Liver (tissue), 9 donors: Measurements from ENCODE around the gene APPBP2. TPM values are rescaled to one million over a fixed set of nuclear protein-coding genes. Genes with fewer than 3 reads are reported as not detected.

Source experiments
- DNase-seq: peaks from one replicate; pipeline ENCODE4 v3.0.0-alpha.2; 2017; ENCODE audit warnings: low spot score
- H3K27ac ChIP-seq, 2 donors: one replicate each; pipeline ENCODE4 v1.7.0; 2013; ENCODE audit warnings: inconsistent platforms in 2 of 2, low read length in 2 of 2, control low read depth in 1 of 2, low read depth in 1 of 2, mild to moderate bottlenecking in 1 of 2
- H3K27me3 ChIP-seq, 4 donors: one replicate each; pipeline versions ENCODE4 v1.6.1 to v1.7.0; 2013; ENCODE audit warnings: low read length in 3 of 4, inconsistent platforms in 1 of 4, mild to moderate bottlenecking in 1 of 4, moderate library complexity in 1 of 4; ENCODE audit not compliant: control insufficient read depth in 4 of 4, insufficient read depth in 4 of 4
- H3K36me3 ChIP-seq, 4 donors: one replicate each; pipeline versions ENCODE4 v1.6.1 to v1.7.0; 2013; ENCODE audit warnings: low read length in 3 of 4, mild to moderate bottlenecking in 3 of 4, low read depth in 1 of 4, moderate library complexity in 1 of 4; ENCODE audit not compliant: control insufficient read depth in 4 of 4, insufficient read depth in 3 of 4
- H3K4me1 ChIP-seq, 4 donors: one replicate each; pipeline versions ENCODE4 v1.6.1 to v1.7.0; 2013; ENCODE audit warnings: low read length in 3 of 4, mild to moderate bottlenecking in 3 of 4, moderate library complexity in 1 of 4; ENCODE audit not compliant: control insufficient read depth in 4 of 4, insufficient read depth in 4 of 4
- H3K4me3 ChIP-seq, 3 donors: one replicate each; pipeline versions ENCODE4 v1.6.1 to v1.7.0; 2013; ENCODE audit warnings: low read length in 3 of 3, control low read depth in 1 of 3, low read depth in 1 of 3, mild to moderate bottlenecking in 1 of 3
- H3K9ac ChIP-seq, 2 donors: one replicate each; pipeline ENCODE4 v1.7.0; 2013; ENCODE audit warnings: low read length in 2 of 2, mild to moderate bottlenecking in 2 of 2, moderate library complexity in 2 of 2, control low read depth in 1 of 2, low read depth in 1 of 2
- H3K9me3 ChIP-seq, 4 donors: one replicate each; pipeline versions ENCODE4 v1.6.1 to v1.7.0; 2013; ENCODE audit warnings: low read length in 3 of 4; ENCODE audit not compliant: control insufficient read depth in 4 of 4
- ATF3 ChIP-seq: IDR thresholded peaks from 2 replicates; pipeline ENCODE4 v1.6.1; 2016; ENCODE audit warnings: antibody characterized with exemption
- CTCF ChIP-seq: fragments of 150-350 bp; IDR thresholded peaks from 2 replicates; pipeline ENCODE4 v1.5.1; 2017; ENCODE audit warnings: improper control_type of control experiment, low read depth, low read length; ENCODE audit not compliant: missing input control
- EGR1 ChIP-seq, 2 donors: IDR thresholded peaks; 2 replicates each; pipeline ENCODE4 v1.6.1; 2016 to 2018; ENCODE audit warnings: antibody characterized with exemption in 2 of 2, low read depth in 2 of 2
- FOXA1 ChIP-seq: IDR thresholded peaks from 2 replicates; pipeline ENCODE4 v1.6.1; 2016; ENCODE audit warnings: antibody characterized with exemption
- FOXA2 ChIP-seq: IDR thresholded peaks from 2 replicates; pipeline ENCODE4 v1.6.1; 2016; ENCODE audit warnings: antibody characterized with exemption
- GABPA ChIP-seq, 2 donors: IDR thresholded peaks in 1 of 2; conservative IDR thresholded peaks in 1 of 2; 2 replicates each; pipeline ENCODE4 v1.6.1; 2016; ENCODE audit warnings: antibody characterized with exemption in 2 of 2, mild to moderate bottlenecking in 1 of 2, moderate library complexity in 1 of 2
- HNF4A ChIP-seq, 2 donors: conservative IDR thresholded peaks; 2 replicates each; pipeline ENCODE4 v1.6.1; 2016; ENCODE audit warnings: antibody characterized with exemption in 2 of 2, mild to moderate bottlenecking in 2 of 2
- HNF4G ChIP-seq: IDR thresholded peaks from 2 replicates; pipeline ENCODE4 v1.6.1; 2016; ENCODE audit warnings: antibody characterized with exemption
- JUND ChIP-seq, 2 donors: IDR thresholded peaks; 2 replicates each; pipeline ENCODE4 v1.6.1; 2016; ENCODE audit warnings: antibody characterized with exemption in 2 of 2
- NR2F2 ChIP-seq: IDR thresholded peaks from 2 replicates; pipeline ENCODE4 v1.6.1; 2016; ENCODE audit warnings: antibody characterized with exemption
- RAD21 ChIP-seq, 2 donors: IDR thresholded peaks; 2 replicates each; pipeline ENCODE4 v1.6.1; 2016; ENCODE audit warnings: antibody characterized with exemption in 2 of 2, mild to moderate bottlenecking in 2 of 2
- RXRA ChIP-seq, 2 donors: IDR thresholded peaks; 2 replicates each; pipeline ENCODE4 v1.6.1; 2017 to 2018; ENCODE audit warnings: antibody characterized with exemption in 2 of 2, mild to moderate bottlenecking in 1 of 2
- SP1 ChIP-seq: IDR thresholded peaks from 2 replicates; pipeline ENCODE4 v1.6.1; 2018; ENCODE audit warnings: antibody characterized with exemption, mild to moderate bottlenecking
- TAF1 ChIP-seq: conservative IDR thresholded peaks from 2 replicates; pipeline ENCODE4 v1.6.1; 2016; ENCODE audit warnings: antibody characterized with exemption, mild to moderate bottlenecking
- YY1 ChIP-seq: IDR thresholded peaks from 2 replicates; pipeline ENCODE4 v1.6.1; 2016; ENCODE audit warnings: antibody characterized with exemption, mild to moderate bottlenecking
- ZBTB33 ChIP-seq: IDR thresholded peaks from 2 replicates; pipeline ENCODE4 v1.6.1; 2016; ENCODE audit warnings: antibody characterized with exemption
- WGBS: extraction: QIAGEN DNeasy Blood & Tissue Kit; methylation state at CpG from one replicate; pipeline ENCODE4 v1.1.7; 2013; 5-methylcytosine and 5-hydroxymethylcytosine counted together
- polyA plus RNA-seq, 2 donors: library from polyadenylated mRNA; stranded (reverse) in 1 of 2; unstranded in 1 of 2; fragments of 200-250 nt in 1 of 2; fragments of >200 nt in 1 of 2; fragmentation: Nextera tagmentation in 1 of 2; extraction: Ambion mirVana in 1 of 2; gene quantifications; one replicate each; pipeline versions ENCODE4 v1.2.1 to v1.2.3, GENCODE V29; 2013 to 2015
- total RNA-seq, 2 donors: library from RNA; depleted of rRNA; stranded (reverse); fragments of >200 nt; gene quantifications; one replicate each; pipeline ENCODE4 v1.2.3, GENCODE V29; 2014
- TF ChIP-seq, protein P1 (sequence below): IDR thresholded peaks from 2 replicates; pipeline ENCODE4 v1.6.1; 2016; ENCODE audit warnings: antibody characterized with exemption
- TF ChIP-seq, protein P2 (sequence below): IDR thresholded peaks from 2 replicates; pipeline ENCODE4 v1.6.1; 2016; ENCODE audit warnings: antibody characterized with exemption, mild to moderate bottlenecking
- donor health status: healthy.
- donor health status: healthy.
- donor health status: healthy.
- donor health status: healthy.
- donor health status: healthy.

The APPBP2 gene
- total and polyA plus RNA-seq, 4 donors, result 4.6 to 17.3 (median 9.2) TPM

GRCh38 chr17:60439501-60439900 is 86.5 kb downstream of the APPBP2 start:
- DNase-seq, result no peak
- H3K27me3 ChIP-seq, result no peaks in the 10 kb centered on the region
- peak overlapping the region in 1 of 2 donors; percentile 23 for H3K9ac ChIP-seq
- WGBS, result 22% methylated on average over 2 of the region's 2 CpGs
- H3K4me3 ChIP-seq, result no peak overlapping the region
- H3K36me3 ChIP-seq, result peaks cover 0 to 2% (median 0%) of the 10 kb centered on the region in 4 donors
- no peak overlapping the region for H3K27ac ChIP-seq
- peaks cover 0 to 5% (median 0%) of the 10 kb centered on the region in 4 donors for H3K4me1 ChIP-seq
- TF ChIP-seq SP1 (no peak), GABPA (IDR thresholded peaks at IDR 0.05 in 1 of 2, conservative IDR thresholded peaks at IDR 0.05 in 1 of 2) (no peak), JUND (IDR thresholded peaks at IDR 0.05) (no peak), FOXA2 (no peak), RAD21 (IDR thresholded peaks at IDR 0.05) (no peak), CTCF (no peak), HNF4G (no peak), NR2F2 (no peak), FOXA1 (no peak), ATF3 (no peak), RXRA (IDR thresholded peaks at IDR 0.05) (no peak), HNF4A (conservative IDR thresholded peaks at IDR 0.05) (no peak), EGR1 (IDR thresholded peaks at IDR 0.05; ENCODE audit: low read depth in 2 of 2) (no peak), YY1 (no peak), ZBTB33 (no peak), TAF1 (no peak)
- TF ChIP-seq, protein P1, sequence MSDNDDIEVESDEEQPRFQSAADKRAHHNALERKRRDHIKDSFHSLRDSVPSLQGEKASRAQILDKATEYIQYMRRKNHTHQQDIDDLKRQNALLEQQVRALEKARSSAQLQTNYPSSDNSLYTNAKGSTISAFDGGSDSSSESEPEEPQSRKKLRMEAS, result no peak
- TF ChIP-seq, protein P2, sequence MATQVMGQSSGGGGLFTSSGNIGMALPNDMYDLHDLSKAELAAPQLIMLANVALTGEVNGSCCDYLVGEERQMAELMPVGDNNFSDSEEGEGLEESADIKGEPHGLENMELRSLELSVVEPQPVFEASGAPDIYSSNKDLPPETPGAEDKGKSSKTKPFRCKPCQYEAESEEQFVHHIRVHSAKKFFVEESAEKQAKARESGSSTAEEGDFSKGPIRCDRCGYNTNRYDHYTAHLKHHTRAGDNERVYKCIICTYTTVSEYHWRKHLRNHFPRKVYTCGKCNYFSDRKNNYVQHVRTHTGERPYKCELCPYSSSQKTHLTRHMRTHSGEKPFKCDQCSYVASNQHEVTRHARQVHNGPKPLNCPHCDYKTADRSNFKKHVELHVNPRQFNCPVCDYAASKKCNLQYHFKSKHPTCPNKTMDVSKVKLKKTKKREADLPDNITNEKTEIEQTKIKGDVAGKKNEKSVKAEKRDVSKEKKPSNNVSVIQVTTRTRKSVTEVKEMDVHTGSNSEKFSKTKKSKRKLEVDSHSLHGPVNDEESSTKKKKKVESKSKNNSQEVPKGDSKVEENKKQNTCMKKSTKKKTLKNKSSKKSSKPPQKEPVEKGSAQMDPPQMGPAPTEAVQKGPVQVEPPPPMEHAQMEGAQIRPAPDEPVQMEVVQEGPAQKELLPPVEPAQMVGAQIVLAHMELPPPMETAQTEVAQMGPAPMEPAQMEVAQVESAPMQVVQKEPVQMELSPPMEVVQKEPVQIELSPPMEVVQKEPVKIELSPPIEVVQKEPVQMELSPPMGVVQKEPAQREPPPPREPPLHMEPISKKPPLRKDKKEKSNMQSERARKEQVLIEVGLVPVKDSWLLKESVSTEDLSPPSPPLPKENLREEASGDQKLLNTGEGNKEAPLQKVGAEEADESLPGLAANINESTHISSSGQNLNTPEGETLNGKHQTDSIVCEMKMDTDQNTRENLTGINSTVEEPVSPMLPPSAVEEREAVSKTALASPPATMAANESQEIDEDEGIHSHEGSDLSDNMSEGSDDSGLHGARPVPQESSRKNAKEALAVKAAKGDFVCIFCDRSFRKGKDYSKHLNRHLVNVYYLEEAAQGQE, result no peak
- no peaks in the 10 kb centered on the region for H3K9me3 ChIP-seq
